HepG2 (cell line): ENCODE data around the gene RMRP. TPM values are rescaled to one million over a fixed set of nuclear protein-coding genes. Genes with fewer than 3 reads are reported as not detected.
A peak's percentile ranks its signal among the peaks of the same experiment; 100 is the strongest.

Experiments
- DNMT3B ChIP-seq: conservative IDR thresholded peaks from 2 replicates; pipeline ENCODE4 v1.6.1; 2016; ENCODE audit warnings: missing biosample characterization, control low read depth
- LCORL ChIP-seq, 2 experiments: fragments of 450-650 bp in 1 of 2; sonication (generic) in 1 of 2; formaldehyde crosslinking in 1 of 2; IDR thresholded peaks; 2 replicates each; pipeline versions ENCODE4 v1.5.0 to v1.6.1; 2017 to 2020; ENCODE audit warnings: antibody characterized with exemption in 1 of 2, missing genetic modification reagents in 1 of 2
- MXD3 ChIP-seq: IDR thresholded peaks from 2 replicates; pipeline ENCODE4 v1.6.1; 2016; ENCODE audit warnings: mild to moderate bottlenecking, missing biosample characterization, missing genetic modification reagents
- PPARG ChIP-seq: conservative IDR thresholded peaks from 2 replicates; pipeline ENCODE4 v1.6.1; 2016; ENCODE audit warnings: missing biosample characterization, missing genetic modification reagents
- PRMT3 ChIP-seq: sonication (generic); formaldehyde crosslinking; IDR thresholded peaks from 2 replicates; pipeline ENCODE4 v1.8.1; 2022; ENCODE audit warnings: low read depth, mild to moderate bottlenecking, moderate library complexity, missing genetic modification reagents, borderline replicate concordance
- SALL2 ChIP-seq: sonication (generic); formaldehyde crosslinking; IDR thresholded peaks from 2 replicates; pipeline ENCODE4 v1.8.1; 2023; ENCODE audit warnings: mild to moderate bottlenecking, missing genetic modification reagents, inconsistent platforms
- SKI ChIP-seq: fragments of 450-650 bp; IDR thresholded peaks from one replicate; pipeline ENCODE4 v1.6.1; 2018; ENCODE audit warnings: mild to moderate bottlenecking; ENCODE audit not compliant: partially characterized antibody
- TOPORS ChIP-seq: sonication (generic); formaldehyde crosslinking; IDR thresholded peaks from 2 replicates; pipeline ENCODE4 v1.8.0; 2023; ENCODE audit warnings: mild to moderate bottlenecking, missing genetic modification reagents
- ZBTB46 ChIP-seq: sonication (generic); formaldehyde crosslinking; IDR thresholded peaks from 2 replicates; pipeline ENCODE4 v1.4.0; 2020; ENCODE audit warnings: mild to moderate bottlenecking, missing genetic modification reagents, borderline replicate concordance
- ZNF12 ChIP-seq: sonication (generic); formaldehyde crosslinking; IDR thresholded peaks from 2 replicates; pipeline ENCODE4 v1.5.0; 2020; ENCODE audit warnings: missing genetic modification reagents
- ZNF431 ChIP-seq: sonication (generic); formaldehyde crosslinking; IDR thresholded peaks from 2 replicates; pipeline ENCODE4 v1.9.0; 2022; ENCODE audit warnings: missing genetic modification reagents, low read depth, mild to moderate bottlenecking, borderline replicate concordance
- ZNF564 ChIP-seq: sonication (generic); formaldehyde crosslinking; IDR thresholded peaks from 2 replicates; pipeline ENCODE4 v1.8.1; 2023; ENCODE audit warnings: mild to moderate bottlenecking, missing genetic modification reagents
- ZNF589 ChIP-seq: sonication (generic); formaldehyde crosslinking; conservative IDR thresholded peaks from 2 replicates; pipeline ENCODE4 v1.8.0; 2022; ENCODE audit warnings: mild to moderate bottlenecking, moderate library complexity, missing genetic modification reagents
- ZNF703 ChIP-seq: sonication (generic); formaldehyde crosslinking; IDR thresholded peaks from 2 replicates; pipeline ENCODE4 v1.5.1; 2020; ENCODE audit warnings: missing genetic modification reagents, mild to moderate bottlenecking, moderate library complexity, borderline replicate concordance
- ZNF704 ChIP-seq: sonication (generic); formaldehyde crosslinking; IDR thresholded peaks from 2 replicates; pipeline ENCODE4 v1.8.1; 2023; ENCODE audit warnings: mild to moderate bottlenecking, inconsistent platforms, moderate library complexity, missing genetic modification reagents, borderline replicate concordance
- ZNF724P ChIP-seq: sonication (generic); formaldehyde crosslinking; IDR thresholded peaks from 2 replicates; pipeline ENCODE4 v1.8.0; 2022; ENCODE audit warnings: missing genetic modification reagents, borderline replicate concordance
- ZNF775 ChIP-seq: sonication (generic); formaldehyde crosslinking; IDR thresholded peaks from 2 replicates; pipeline ENCODE4 v1.4.0; 2020; ENCODE audit warnings: missing genetic modification reagents, mild to moderate bottlenecking, moderate library complexity, borderline replicate concordance
- ZSCAN20 ChIP-seq: sonication (generic); formaldehyde crosslinking; IDR thresholded peaks from 2 replicates; pipeline ENCODE4 v1.4.0; 2020; ENCODE audit warnings: missing genetic modification reagents, mild to moderate bottlenecking, borderline replicate concordance
- polyA plus RNA-seq, 8 experiments: library from polyadenylated mRNA; depleted of rRNA in 3 of 8; stranded (reverse) in 7 of 8; unstranded in 1 of 8; fragments of >200 nt; fragmentation: Illumina TruSeq in 4 of 8; extraction: Trizol in 4 of 8; gene quantifications; 2 replicates each; pipeline versions ENCODE4 v1.2.1 to v1.2.3, GENCODE V29; 2011 to 2016; ENCODE audit warnings: low read depth in 4 of 8, missing spikeins in 1 of 8, mixed read lengths in 1 of 8; ENCODE audit not compliant: insufficient read depth in 1 of 8
- total RNA-seq, 5 experiments: library from RNA; depleted of rRNA; stranded (reverse); fragments of >200 nt; fragmentation: Illumina TruSeq; extraction: Trizol; gene quantifications; 2 replicates each; pipeline ENCODE4 v1.2.3, GENCODE V29; 2016; ENCODE audit warnings: low read depth in 1 of 5
- TF ChIP-seq, protein P1 (sequence below): sonication (generic); formaldehyde crosslinking; IDR thresholded peaks from 2 replicates; pipeline ENCODE4 v1.4.0; 2020; ENCODE audit warnings: low read depth, mild to moderate bottlenecking, missing genetic modification reagents
- TF ChIP-seq, protein P2 (sequence below): sonication (generic); formaldehyde crosslinking; conservative IDR thresholded peaks from 2 replicates; pipeline ENCODE4 v1.4.0; 2020; ENCODE audit warnings: missing genetic modification reagents
- TF ChIP-seq, protein P3 (sequence below): sonication (generic); formaldehyde crosslinking; IDR thresholded peaks from 2 replicates; pipeline ENCODE4 v1.4.0; 2020; ENCODE audit warnings: mild to moderate bottlenecking, missing genetic modification reagents

Gene RMRP
- total and polyA plus RNA-seq, 2 of the 13 experiments (the other 11 are each of a cell fraction or from before 2014, with no cell fraction given) = 51.4 to 4,025 TPM

DNA sequence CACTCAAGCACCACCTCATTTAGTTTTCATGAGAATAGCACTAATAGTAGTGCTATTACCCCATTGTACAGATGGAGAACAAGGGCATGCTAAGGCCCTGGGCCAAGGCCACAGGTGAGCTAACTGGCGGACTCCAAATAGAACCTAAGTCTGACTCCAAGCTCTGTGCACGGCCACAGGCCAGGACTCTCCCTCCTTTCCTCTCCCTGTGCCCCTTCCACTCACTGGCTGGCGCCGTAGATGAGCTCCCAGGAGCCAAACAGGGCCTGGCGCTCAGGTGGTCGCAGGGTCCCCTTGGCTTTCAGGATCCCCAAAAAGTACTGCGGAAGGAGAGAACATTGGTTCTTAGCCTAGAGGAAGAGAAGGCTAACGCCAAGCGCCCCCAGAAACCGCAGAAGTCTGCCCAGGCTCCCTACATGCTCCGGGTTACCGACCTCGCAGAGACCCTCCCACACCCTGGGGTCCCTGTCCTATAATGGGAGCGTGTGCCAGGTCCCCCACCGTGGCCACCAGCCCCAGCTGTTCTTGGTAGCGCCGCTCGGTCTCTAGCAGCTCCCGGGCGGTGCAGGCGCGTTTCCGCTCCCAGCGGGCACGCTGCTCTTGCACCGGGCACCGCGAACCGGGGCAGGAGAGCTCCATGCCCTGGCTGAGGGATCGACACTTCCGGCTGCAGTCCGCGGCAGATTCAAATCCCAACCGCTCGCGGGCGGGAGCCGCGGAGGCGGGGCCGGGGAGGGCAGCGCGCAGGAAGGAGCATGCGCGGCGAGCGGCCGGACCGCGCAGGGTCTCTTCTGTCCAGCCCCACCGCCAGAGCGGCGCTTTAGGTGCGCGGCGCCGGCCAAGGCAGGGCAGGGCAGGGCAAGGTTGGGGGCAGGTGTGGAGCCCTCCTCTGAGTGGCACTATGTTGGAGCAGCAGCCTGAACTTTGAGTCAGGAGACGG, 7.0 kb upstream of the RMRP start, which contains the start of gene ARHGEF39 (continued):
- TF ChIP-seq, protein P1, sequence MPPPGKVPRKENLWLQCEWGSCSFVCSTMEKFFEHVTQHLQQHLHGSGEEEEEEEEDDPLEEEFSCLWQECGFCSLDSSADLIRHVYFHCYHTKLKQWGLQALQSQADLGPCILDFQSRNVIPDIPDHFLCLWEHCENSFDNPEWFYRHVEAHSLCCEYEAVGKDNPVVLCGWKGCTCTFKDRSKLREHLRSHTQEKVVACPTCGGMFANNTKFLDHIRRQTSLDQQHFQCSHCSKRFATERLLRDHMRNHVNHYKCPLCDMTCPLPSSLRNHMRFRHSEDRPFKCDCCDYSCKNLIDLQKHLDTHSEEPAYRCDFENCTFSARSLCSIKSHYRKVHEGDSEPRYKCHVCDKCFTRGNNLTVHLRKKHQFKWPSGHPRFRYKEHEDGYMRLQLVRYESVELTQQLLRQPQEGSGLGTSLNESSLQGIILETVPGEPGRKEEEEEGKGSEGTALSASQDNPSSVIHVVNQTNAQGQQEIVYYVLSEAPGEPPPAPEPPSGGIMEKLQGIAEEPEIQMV (CRISPR knock-in tag) = peak; percentile 96
- TF ChIP-seq, protein P2, sequence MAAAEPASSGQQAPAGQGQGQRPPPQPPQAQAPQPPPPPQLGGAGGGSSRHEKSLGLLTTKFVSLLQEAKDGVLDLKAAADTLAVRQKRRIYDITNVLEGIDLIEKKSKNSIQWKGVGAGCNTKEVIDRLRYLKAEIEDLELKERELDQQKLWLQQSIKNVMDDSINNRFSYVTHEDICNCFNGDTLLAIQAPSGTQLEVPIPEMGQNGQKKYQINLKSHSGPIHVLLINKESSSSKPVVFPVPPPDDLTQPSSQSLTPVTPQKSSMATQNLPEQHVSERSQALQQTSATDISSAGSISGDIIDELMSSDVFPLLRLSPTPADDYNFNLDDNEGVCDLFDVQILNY (CRISPR knock-in tag) = peak; percentile 98
- TF ChIP-seq, protein P3, sequence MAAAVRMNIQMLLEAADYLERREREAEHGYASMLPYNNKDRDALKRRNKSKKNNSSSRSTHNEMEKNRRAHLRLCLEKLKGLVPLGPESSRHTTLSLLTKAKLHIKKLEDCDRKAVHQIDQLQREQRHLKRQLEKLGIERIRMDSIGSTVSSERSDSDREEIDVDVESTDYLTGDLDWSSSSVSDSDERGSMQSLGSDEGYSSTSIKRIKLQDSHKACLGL (CRISPR knock-in tag) = peak; percentile 82; the same call in 1 of the 2 replicates
- TF ChIP-seq PPARG (CRISPR knock-in tag) = peak; percentile 50; the same call in 1 of the 2 replicates
- TF ChIP-seq ZNF724P = peak; percentile 98
- no peak for TF ChIP-seq ZNF12 (CRISPR knock-in tag)
- TF ChIP-seq LCORL (IDR thresholded peaks at IDR 0.05) = no peak
- TF ChIP-seq LCORL (CRISPR knock-in tag; IDR thresholded peaks at IDR 0.05) = peak; percentile 83
- peak; percentile 94; the same call in 1 of the 2 replicates for TF ChIP-seq ZNF564
- peak; percentile 68; the same call in 1 of the 2 replicates for TF ChIP-seq SALL2
- peak; percentile 98 for TF ChIP-seq PRMT3 (CRISPR knock-in tag)
- TF ChIP-seq SKI = no peak
- peak; percentile 89 for TF ChIP-seq MXD3 (CRISPR knock-in tag)
- TF ChIP-seq ZNF775 (CRISPR knock-in tag) = no peak
- peak; percentile 38; the same call in 1 of the 2 replicates for TF ChIP-seq ZSCAN20
- peak; percentile 66; the same call in 1 of the 2 replicates for TF ChIP-seq ZNF704 (CRISPR knock-in tag)
- TF ChIP-seq TOPORS (CRISPR knock-in tag) = peak; percentile 96; the same call in 1 of the 2 replicates
- TF ChIP-seq DNMT3B = no peak
- peak; percentile 97 for TF ChIP-seq ZNF589 (CRISPR knock-in tag)
- TF ChIP-seq ZNF703 (CRISPR knock-in tag) = peak; percentile 40; the same call in 1 of the 2 replicates
- TF ChIP-seq ZBTB46 = no peak
- peak; percentile 72; the same call in 1 of the 2 replicates for TF ChIP-seq ZNF431 (CRISPR knock-in tag)
